Measurements from ENCODE around the gene RNU5D-1. TPM values are rescaled to one million over a fixed set of nuclear protein-coding genes. Genes with fewer than 3 reads are reported as not detected.

The RNU5D-1 gene
- total and polyA plus RNA-seq, 5 donors from 2014 or later = not detected

- Histone ChIP-seq H3K4me1 (ENCODE audit: control insufficient read depth, insufficient read depth, low read length, poor library complexity, severe bottlenecking) (peaks cover 44% of the 10 kb centered on the region), H3K9me3 (ENCODE audit: control insufficient read depth in 2 of 2, low read length in 2 of 2) (no peaks in the 10 kb centered on the region), H3K27me3 (ENCODE audit: control insufficient read depth, insufficient read depth, low read length) (no peaks in the 10 kb centered on the region), H3K27ac (ENCODE audit: insufficient read depth, low read length, poor library complexity, severe bottlenecking) (no peak overlapping the region), H3K36me3 (ENCODE audit: control insufficient read depth, insufficient read depth, low read length) (no peaks in the 10 kb centered on the region), H3K4me3 (ENCODE audit: low read depth, low read length) (no peak overlapping the region)
- ATAC-seq (ENCODE audit: low read depth in 2 of 2) (no peak), DNase-seq (no peak)
- Mint-ChIP-seq H3K9me3 (peaks cover 0 to 3% (median 0%) of the 10 kb centered on the region in 7 donors), H3K4me1 (peaks cover 17 to 56% (median 32%) of the 10 kb centered on the region in 4 donors), H3K36me3 (no peaks in the 10 kb centered on the region), H3K27ac (peak overlapping the region; percentile 44 to 90 (median 87)), H3K4me3 (no peak overlapping the region), H3K27me3 (peaks cover 18% of the 10 kb centered on the region)
Measured at GRCh38 chr1:44724955-44725698, 5.8 kb downstream of the RNU5D-1 start.

GRCh38 chr1:44724296-44724954 is 6.5 kb downstream of the RNU5D-1 start:
- Mint-ChIP-seq H3K4me3 (peak overlapping the region in 1 of 4 donors; percentile 15), H3K36me3 (no peaks in the 10 kb centered on the region), H3K27ac (peak overlapping the region in 1 of 3 donors; percentile 44), H3K27me3 (peaks cover 18% of the 10 kb centered on the region), H3K4me1 (peaks cover 17 to 60% (median 33%) of the 10 kb centered on the region in 4 donors), H3K9me3 (peaks cover 0 to 3% (median 0%) of the 10 kb centered on the region in 7 donors)
- peaks cover 43% of the 10 kb centered on the region for H3K4me1 ChIP-seq (ENCODE audit: control insufficient read depth, insufficient read depth, low read length, poor library complexity, severe bottlenecking)
- H3K36me3 ChIP-seq (ENCODE audit: control insufficient read depth, insufficient read depth, low read length) = no peaks in the 10 kb centered on the region
- DNase-seq = no peak
- no peaks in the 10 kb centered on the region for H3K27me3 ChIP-seq (ENCODE audit: control insufficient read depth, insufficient read depth, low read length)
- H3K27ac ChIP-seq (ENCODE audit: insufficient read depth, low read length, poor library complexity, severe bottlenecking) = no peak overlapping the region
- H3K9me3 ChIP-seq (ENCODE audit: control insufficient read depth in 2 of 2, low read length in 2 of 2) = no peaks in the 10 kb centered on the region
- ATAC-seq (ENCODE audit: low read depth in 2 of 2) = no peak
- H3K4me3 ChIP-seq (ENCODE audit: low read depth, low read length) = no peak overlapping the region

- ATAC-seq (ENCODE audit: low read depth in 2 of 2) = no peak
- Mint-ChIP-seq H3K9me3 (peaks cover 0 to 3% (median 0%) of the 10 kb centered on the region in 7 donors), H3K4me1 (peaks cover 14 to 62% (median 29%) of the 10 kb centered on the region in 4 donors), H3K27ac (peak overlapping the region; percentile 64 to 93 (median 92)), H3K36me3 (no peaks in the 10 kb centered on the region), H3K27me3 (peaks cover 13% of the 10 kb centered on the region), H3K4me3 (peak overlapping the region; percentile 40 to 91 (median 77))
- H3K9me3 ChIP-seq (ENCODE audit: control insufficient read depth in 2 of 2, low read length in 2 of 2) = no peaks in the 10 kb centered on the region
- H3K4me1 ChIP-seq (ENCODE audit: control insufficient read depth, insufficient read depth, low read length, poor library complexity, severe bottlenecking) = peaks cover 40% of the 10 kb centered on the region
- H3K36me3 ChIP-seq (ENCODE audit: control insufficient read depth, insufficient read depth, low read length) = no peaks in the 10 kb centered on the region
- H3K27ac ChIP-seq (ENCODE audit: insufficient read depth, low read length, poor library complexity, severe bottlenecking) = peak overlapping the region; percentile 10
- no peaks in the 10 kb centered on the region for H3K27me3 ChIP-seq (ENCODE audit: control insufficient read depth, insufficient read depth, low read length)
- peak in 1 of 3 donors; percentile 61 for DNase-seq
- H3K4me3 ChIP-seq (ENCODE audit: low read depth, low read length) = peak overlapping the region; percentile 59
Measured at GRCh38 chr1:44723496-44724295, 7.3 kb downstream of the RNU5D-1 start.

GRCh38 chr1:44723064-44723463 is 7.9 kb downstream of the RNU5D-1 start:
- Histone ChIP-seq H3K27ac (ENCODE audit: insufficient read depth, low read length, poor library complexity, severe bottlenecking) (peak overlapping the region; percentile 10), H3K36me3 (ENCODE audit: control insufficient read depth, insufficient read depth, low read length) (no peaks in the 10 kb centered on the region), H3K4me3 (ENCODE audit: low read depth, low read length) (peak overlapping the region; percentile 59), H3K4me1 (ENCODE audit: control insufficient read depth, insufficient read depth, low read length, poor library complexity, severe bottlenecking) (peaks cover 40% of the 10 kb centered on the region), H3K9me3 (ENCODE audit: control insufficient read depth in 2 of 2, low read length in 2 of 2) (no peaks in the 10 kb centered on the region), H3K27me3 (ENCODE audit: control insufficient read depth, insufficient read depth, low read length) (no peaks in the 10 kb centered on the region)
- H3K4me3 Mint-ChIP-seq = peak overlapping the region; percentile 40 to 91 (median 77)
- no peak for DNase-seq
- peaks cover 13% of the 10 kb centered on the region for H3K27me3 Mint-ChIP-seq
- H3K27ac Mint-ChIP-seq = peak overlapping the region; percentile 64 to 94 (median 92)
- no peaks in the 10 kb centered on the region for H3K36me3 Mint-ChIP-seq
- ATAC-seq (ENCODE audit: low read depth in 2 of 2) = no peak
- peaks cover 0 to 3% (median 0%) of the 10 kb centered on the region in 7 donors for H3K9me3 Mint-ChIP-seq
- H3K4me1 Mint-ChIP-seq = peaks cover 14 to 67% (median 31%) of the 10 kb centered on the region in 4 donors

GRCh38 chr1:44721485-44722361 is 9.2 kb downstream of the RNU5D-1 start:
- Histone ChIP-seq H3K27ac (ENCODE audit: insufficient read depth, low read length, poor library complexity, severe bottlenecking) (peak overlapping the region; percentile 66), H3K36me3 (ENCODE audit: control insufficient read depth, insufficient read depth, low read length) (no peaks in the 10 kb centered on the region), H3K4me3 (ENCODE audit: low read depth, low read length) (peak overlapping the region; percentile 75), H3K27me3 (ENCODE audit: control insufficient read depth, insufficient read depth, low read length) (no peaks in the 10 kb centered on the region), H3K9me3 (ENCODE audit: control insufficient read depth in 2 of 2, low read length in 2 of 2) (no peaks in the 10 kb centered on the region), H3K4me1 (ENCODE audit: control insufficient read depth, insufficient read depth, low read length, poor library complexity, severe bottlenecking) (peaks cover 40% of the 10 kb centered on the region)
- H3K4me3 Mint-ChIP-seq = peak overlapping the region; percentile 51 to 85 (median 75)
- H3K36me3 Mint-ChIP-seq = no peaks in the 10 kb centered on the region
- H3K4me1 Mint-ChIP-seq = peaks cover 19 to 72% (median 39%) of the 10 kb centered on the region in 4 donors
- DNase-seq (peak; percentile 34 to 96 (median 77)), ATAC-seq (ENCODE audit: low read depth in 2 of 2) (peak; percentile 83 to 86)
- H3K27ac Mint-ChIP-seq = peak overlapping the region; percentile 93 to 97 (median 93)
- peaks cover 6% of the 10 kb centered on the region for H3K27me3 Mint-ChIP-seq
- peaks cover 0 to 3% (median 0%) of the 10 kb centered on the region in 7 donors for H3K9me3 Mint-ChIP-seq

- Histone ChIP-seq H3K27me3 (ENCODE audit: control insufficient read depth, insufficient read depth, low read length) (no peaks in the 10 kb centered on the region), H3K27ac (ENCODE audit: insufficient read depth, low read length, poor library complexity, severe bottlenecking) (peak overlapping the region; percentile 66), H3K4me1 (ENCODE audit: control insufficient read depth, insufficient read depth, low read length, poor library complexity, severe bottlenecking) (peaks cover 43% of the 10 kb centered on the region), H3K4me3 (ENCODE audit: low read depth, low read length) (no peak overlapping the region), H3K36me3 (ENCODE audit: control insufficient read depth, insufficient read depth, low read length) (no peaks in the 10 kb centered on the region), H3K9me3 (ENCODE audit: control insufficient read depth in 2 of 2, low read length in 2 of 2) (no peaks in the 10 kb centered on the region)
- ATAC-seq (ENCODE audit: low read depth in 2 of 2) (no peak), DNase-seq (no peak)
- Mint-ChIP-seq H3K4me3 (peak overlapping the region in 3 of 4 donors; percentile 22 to 51 (median 36)), H3K9me3 (peaks cover 0 to 3% (median 0%) of the 10 kb centered on the region in 7 donors), H3K27me3 (no peaks in the 10 kb centered on the region), H3K36me3 (no peaks in the 10 kb centered on the region), H3K4me1 (peaks cover 28 to 80% (median 48%) of the 10 kb centered on the region in 4 donors), H3K27ac (peak overlapping the region; percentile 85 to 93 (median 91))
Measured at GRCh38 chr1:44720281-44720680, 10.7 kb downstream of the RNU5D-1 start.

Data from CD4-positive, CD25-positive, alpha-beta regulatory T cell (primary cell).